OCI-LY3 (cell line): Measurements from ENCODE around the gene MAK.

Experiments
- H2AFZ ChIP-seq: fragments of 200-600, 300-600 bp; shearing (Covaris generic); 2 replicates; pipeline ENCODE4 v1.6.0; 2014; ENCODE audit warnings: antibody characterized with exemption, low read depth, low read length
- H3K27ac ChIP-seq: fragments of 200-600, 300-600 bp; sonication (generic); 2 replicates; pipeline ENCODE4 v1.5.1; 2014; ENCODE audit warnings: mild to moderate bottlenecking, low read length, moderate library complexity, mixed read lengths
- H3K27me3 ChIP-seq: fragments of 200-600, 300-600 bp; sonication (generic); 2 replicates; pipeline ENCODE4 v1.6.1; 2014; ENCODE audit warnings: low read depth, low read length, mixed read lengths
- H3K36me3 ChIP-seq: fragments of 200-600, 300-600 bp; sonication (generic); replicated peaks from 2 replicates; pipeline ENCODE3; 2014; ENCODE audit warnings: low read depth, low read length, mixed read lengths
- H3K4me1 ChIP-seq: fragments of 300-600, 200-600 bp; sonication (generic); 2 replicates; pipeline ENCODE4 v1.6.1; 2014; ENCODE audit warnings: low read length, mixed read lengths
- H3K4me2 ChIP-seq: fragments of 200-600, 300-600 bp; sonication (generic); 2 replicates; pipeline ENCODE4 v1.6.1; 2014; ENCODE audit warnings: low read length, mixed read lengths
- H3K4me3 ChIP-seq: fragments of 300-600, 200-600 bp; sonication (generic); 2 replicates; pipeline ENCODE4 v1.5.1; 2014; ENCODE audit warnings: antibody characterized with exemption, mild to moderate bottlenecking, low read length, moderate library complexity
- H3K79me2 ChIP-seq: fragments of 300-600, 200-600 bp; shearing (Covaris generic); 2 replicates; pipeline ENCODE4 v1.6.1; 2014; ENCODE audit warnings: mild to moderate bottlenecking, low read length, mixed read lengths
- H3K9ac ChIP-seq: fragments of 300-600, 200-600 bp; shearing (Covaris generic); 2 replicates; pipeline ENCODE4 v1.6.0; 2014; ENCODE audit warnings: mild to moderate bottlenecking, low read length, moderate library complexity
- H3K9me3 ChIP-seq: fragments of 200-600, 300-600 bp; shearing (Covaris generic); 2 replicates; pipeline ENCODE4 v1.6.1; 2014; ENCODE audit warnings: low read length, mixed read lengths; ENCODE audit not compliant: insufficient read depth
- H4K20me1 ChIP-seq: fragments of 200-600, 300-600 bp; sonication (generic); 2 replicates; pipeline ENCODE4 v1.6.1; 2016; ENCODE audit warnings: low read length, mixed read lengths; ENCODE audit not compliant: insufficient read depth
- CTCF ChIP-seq: fragments of 200-600, 300-600 bp; sonication (generic); IDR thresholded peaks from 2 replicates; pipeline ENCODE4 v1.5.1; 2014; ENCODE audit warnings: antibody characterized with exemption, low read length, low read depth
- EZH2phosphoT487 ChIP-seq: fragments of 200-600 bp; shearing (Covaris generic); IDR thresholded peaks from 2 replicates; pipeline ENCODE4 v1.6.1; 2018; ENCODE audit warnings: antibody characterized with exemption, mixed run types, low read depth

The MAK gene

GRCh38 chr6:10730254-10730653 is 108.1 kb downstream of the MAK start:
- H3K4me1 ChIP-seq, result no peaks in the 10 kb centered on the region
- no peak overlapping the region for H3K27ac ChIP-seq
- H3K27me3 ChIP-seq, result no peaks in the 10 kb centered on the region
- TF ChIP-seq CTCF (no peak), EZH2phosphoT487 (no peak)
- no peaks in the 10 kb centered on the region for H4K20me1 ChIP-seq
- H3K79me2 ChIP-seq, result no peaks in the 10 kb centered on the region
- H2AFZ ChIP-seq, result no peak overlapping the region
- H3K36me3 ChIP-seq, result no peaks in the 10 kb centered on the region
- no peak overlapping the region for H3K4me2 ChIP-seq
- no peak overlapping the region for H3K4me3 ChIP-seq
- H3K9me3 ChIP-seq, result no peaks in the 10 kb centered on the region
- no peak overlapping the region for H3K9ac ChIP-seq

DNA sequence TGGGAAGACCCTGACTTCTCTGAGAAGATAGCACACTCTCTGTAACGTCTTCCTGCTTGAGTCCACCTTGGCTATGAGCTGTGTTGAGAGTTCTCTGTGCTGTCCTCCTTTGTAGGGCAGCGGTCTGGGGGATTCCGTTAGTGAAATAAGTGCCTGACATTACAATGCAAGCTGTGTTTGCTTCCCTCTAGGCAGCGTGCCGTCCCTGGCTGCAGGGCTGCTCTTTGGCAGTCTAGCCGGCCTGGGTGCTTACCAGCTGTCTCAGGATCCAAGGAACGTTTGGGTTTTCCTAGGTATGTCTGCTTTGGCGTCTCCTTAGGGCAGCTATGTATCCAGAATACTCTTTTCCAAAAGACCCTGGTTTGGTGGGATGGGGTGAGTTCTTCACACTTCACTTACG is 112.6 kb downstream of the MAK start:
- H3K27ac ChIP-seq, result no peak overlapping the region
- no peak for TF ChIP-seq EZH2phosphoT487
- no peak for TF ChIP-seq CTCF
- no peaks in the 10 kb centered on the region for H3K27me3 ChIP-seq
- H3K36me3 ChIP-seq, result no peaks in the 10 kb centered on the region
- H3K79me2 ChIP-seq, result 0 out of 2 replicates have a peak, but pooled peaks cover 3% of the 10 kb centered on the region
- no peaks in the 10 kb centered on the region for H3K9me3 ChIP-seq
- 0 out of 2 replicates have a peak, but pooled peaks cover 4% of the 10 kb centered on the region for H3K4me1 ChIP-seq
- no peak overlapping the region for H3K4me3 ChIP-seq
- no peak overlapping the region for H3K4me2 ChIP-seq
- no peak overlapping the region for H2AFZ ChIP-seq
- no peaks in the 10 kb centered on the region for H4K20me1 ChIP-seq
- H3K9ac ChIP-seq, result no peak overlapping the region

DNA sequence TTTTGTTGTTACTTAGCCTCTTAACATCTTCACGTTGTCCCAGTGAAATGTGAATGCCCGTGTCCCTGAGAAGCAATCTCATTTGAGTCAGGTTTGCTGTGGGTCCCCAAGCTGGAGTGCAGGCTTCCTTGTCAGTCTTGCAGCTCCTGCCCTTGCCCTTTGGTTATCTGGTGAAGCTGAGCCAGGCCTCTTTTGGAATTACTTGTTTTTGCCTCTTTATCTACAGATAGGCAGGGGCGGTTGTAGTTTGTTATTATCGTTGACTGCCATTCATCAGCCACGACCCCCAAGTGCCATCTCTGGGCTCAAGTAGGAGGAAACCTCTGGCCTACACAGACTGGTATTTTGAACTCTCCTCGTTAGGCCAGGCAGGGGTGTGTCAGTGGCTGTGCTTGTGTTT is 113.3 kb downstream of the MAK start:
- Histone ChIP-seq H3K27me3 (no peaks in the 10 kb centered on the region), H3K9ac (no peak overlapping the region), H3K9me3 (no peaks in the 10 kb centered on the region), H3K79me2 (0 out of 2 replicates have a peak, but pooled peaks cover 3% of the 10 kb centered on the region), H3K27ac (no peak overlapping the region), H3K4me3 (no peak overlapping the region), H3K4me2 (no peak overlapping the region), H3K36me3 (no peaks in the 10 kb centered on the region), H2AFZ (no peak overlapping the region), H3K4me1 (0 out of 2 replicates have a peak, but pooled peaks cover 4% of the 10 kb centered on the region), H4K20me1 (no peaks in the 10 kb centered on the region)
- TF ChIP-seq EZH2phosphoT487, result no peak
- TF ChIP-seq CTCF, result no peak

DNA sequence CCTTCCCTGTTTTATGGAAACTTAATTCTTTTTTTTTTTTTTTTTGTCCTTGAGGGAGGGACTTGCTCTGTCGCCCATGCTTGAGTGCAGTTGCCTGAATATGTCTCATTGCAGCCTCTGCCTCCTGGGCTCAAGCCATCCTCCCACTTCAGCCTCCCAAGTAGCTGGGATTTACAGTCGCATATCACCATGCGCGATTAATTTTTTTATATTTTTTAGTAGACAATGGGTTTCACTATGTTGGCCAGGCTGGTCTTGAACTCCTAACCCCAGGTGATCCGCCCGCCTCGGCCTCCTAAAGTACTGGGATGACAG is 114.8 kb downstream of the MAK start:
- Histone ChIP-seq H3K4me1 (0 out of 2 replicates have a peak, but pooled peaks cover 4% of the 10 kb centered on the region), H3K9ac (peak overlapping the region; percentile 90), H4K20me1 (no peaks in the 10 kb centered on the region), H3K36me3 (no peaks in the 10 kb centered on the region), H3K27ac (no peak overlapping the region), H2AFZ (peak overlapping the region; percentile 97; the same call in 1 of the 2 replicates), H3K27me3 (no peaks in the 10 kb centered on the region), H3K4me2 (peak overlapping the region; percentile 80), H3K4me3 (peak overlapping the region; percentile 93), H3K9me3 (no peaks in the 10 kb centered on the region), H3K79me2 (0 out of 2 replicates have a peak, but pooled peaks cover 3% of the 10 kb centered on the region)
- TF ChIP-seq CTCF, result no peak
- TF ChIP-seq EZH2phosphoT487, result no peak
